HG03432 (cell line): ENCODE measurements around the gene DAB2.

Experiments used
- ATAC-seq: cut with Tn5 transposase; IDR thresholded peaks from one replicate; pipeline ENCODE4 v1.9.1; 2021; ENCODE audit warnings: mild to moderate bottlenecking, moderate library complexity; ENCODE audit not compliant: unreplicated experiment

DAB2 gene

GRCh38 chr5:39448506-39449128 lies 23.8 kb upstream of the DAB2 start:
- ATAC-seq = no peak

- no peak for ATAC-seq
Measured at GRCh38 chr5:39447968-39448367, 23.2 kb upstream of the DAB2 start.

GRCh38 chr5:39447059-39447458 lies 22.3 kb upstream of the DAB2 start:
- no peak for ATAC-seq

GRCh38 chr5:39446231-39446630 lies 21.5 kb upstream of the DAB2 start:
- ATAC-seq = no peak

GRCh38 chr5:39443911-39444310 lies 19.1 kb upstream of the DAB2 start:
- no peak for ATAC-seq

- no peak for ATAC-seq
Measured at GRCh38 chr5:39442991-39443390, 18.2 kb upstream of the DAB2 start.

GRCh38 chr5:39441838-39442237 lies 17.1 kb upstream of the DAB2 start:
- no peak for ATAC-seq

GRCh38 chr5:39440958-39441624 lies 16.3 kb upstream of the DAB2 start:
- ATAC-seq = no peak

GRCh38 chr5:39440192-39440957 lies 15.6 kb upstream of the DAB2 start:
- no peak for ATAC-seq

GRCh38 chr5:39439582-39440162 lies 14.9 kb upstream of the DAB2 start:
- no peak for ATAC-seq

GRCh38 chr5:39437467-39437866 lies 12.7 kb upstream of the DAB2 start:
- no peak for ATAC-seq

- ATAC-seq = no peak
Measured at GRCh38 chr5:39433848-39434247, 9.1 kb upstream of the DAB2 start.

- no peak for ATAC-seq
Measured at GRCh38 chr5:39432696-39433530, 8.1 kb upstream of the DAB2 start.

GRCh38 chr5:39430461-39430860 lies 5.7 kb upstream of the DAB2 start:
- ATAC-seq = no peak

GRCh38 chr5:39428640-39429039 lies 3.9 kb upstream of the DAB2 start:
- ATAC-seq = no peak

- no peak for ATAC-seq
Measured at GRCh38 chr5:39427633-39428032, 2.9 kb upstream of the DAB2 start.

- ATAC-seq = no peak
Measured at GRCh38 chr5:39427229-39427628, 2.4 kb upstream of the DAB2 start.

GRCh38 chr5:39426746-39427105 lies 1.9 kb upstream of the DAB2 start:
- no peak for ATAC-seq

GRCh38 chr5:39426051-39426745 lies 1.4 kb upstream of the DAB2 start:
- no peak for ATAC-seq

- no peak for ATAC-seq
Measured at GRCh38 chr5:39423331-39423751, 1.4 kb downstream of the DAB2 start.
